Hematopoietic multipotent progenitor cell (in vitro differentiated cells): Measurements from ENCODE around the gene TCF7L1. TPM values are rescaled to one million over a fixed set of nuclear protein-coding genes. Genes with fewer than 3 reads are reported as not detected.
"Not testable (repeated sequence)": the region's sequence is repeated elsewhere in the genome, so short reads cannot be mapped to it uniquely, and the experiment has no call there.

Experiments used
- DNase-seq, 3 donors: peaks; one replicate each; pipeline ENCODE4 v3.0.0-alpha.2; 2011 to 2015; ENCODE audit warnings: low read depth in 2 of 3, low spot score in 2 of 3
- total RNA-seq: library from RNA; depleted of rRNA; stranded (reverse); fragments of >200 nt; gene quantifications from one replicate; pipeline ENCODE4 v1.2.3, GENCODE V29; 2012

The TCF7L1 gene
- total RNA-seq, 1 donor: not detected

- no peak for DNase-seq
Measured at GRCh38 chr2:85312404-85312803, 179.2 kb downstream of the TCF7L1 start.

- DNase-seq: no peak
Measured at GRCh38 chr2:85314884-85315242, 181.7 kb downstream of the TCF7L1 start.

GRCh38 chr2:85315921-85316320, 182.7 kb downstream of the TCF7L1 start:
- not testable (repeated sequence) for DNase-seq

GRCh38 chr2:85318222-85319074, 185.3 kb downstream of the TCF7L1 start:
- DNase-seq: no peak

GRCh38 chr2:85319796-85320195, 186.6 kb downstream of the TCF7L1 start:
- no peak for DNase-seq

- no peak for DNase-seq
Measured at GRCh38 chr2:85323351-85323987, 190.3 kb downstream of the TCF7L1 start.

- DNase-seq: not testable (repeated sequence)
Measured at GRCh38 chr2:85323988-85324367, 190.8 kb downstream of the TCF7L1 start.

GRCh38 chr2:85324639-85325465, 191.7 kb downstream of the TCF7L1 start:
- DNase-seq: no peak

- no peak for DNase-seq
Measured at GRCh38 chr2:85325466-85325811, 192.2 kb downstream of the TCF7L1 start.

GRCh38 chr2:85326406-85327159, 193.4 kb downstream of the TCF7L1 start:
- peak in 2 of 3 donors; percentile 49 to 65 for DNase-seq

GRCh38 chr2:85327160-85327821, 194.1 kb downstream of the TCF7L1 start:
- peak in 2 of 3 donors; percentile 37 to 61 for DNase-seq

GRCh38 chr2:85327822-85328617, 194.8 kb downstream of the TCF7L1 start, which contains the start of gene TGOLN2:
TGOLN2 (minus strand) TSS chr2:85327989; CDS start chr2:85327962, 27 bp downstream.
- DNase-seq: peak; percentile 79 to 97 (median 94)

- no peak for DNase-seq
Measured at GRCh38 chr2:85329181-85329651, 196.0 kb downstream of the TCF7L1 start.

GRCh38 chr2:85329701-85330100, 196.5 kb downstream of the TCF7L1 start:
- DNase-seq: not testable (repeated sequence)

GRCh38 chr2:85330839-85331636, 197.8 kb downstream of the TCF7L1 start:
- DNase-seq: no peak

- not testable (repeated sequence) for DNase-seq
Measured at GRCh38 chr2:85333877-85334276, 200.7 kb downstream of the TCF7L1 start.

- DNase-seq: no peak
Measured at GRCh38 chr2:85334928-85335327, 201.7 kb downstream of the TCF7L1 start.
